DND-41 (cell line): ENCODE data around the gene SERF1A.
"Not testable (repeated sequence)": the region's sequence is repeated elsewhere in the genome, so short reads cannot be mapped to it uniquely, and the experiment has no call there.

Source experiments
- CTCF ChIP-seq: IDR thresholded peaks from 2 replicates; pipeline ENCODE4 v1.5.1; 2012; ENCODE audit warnings: borderline replicate concordance, low read length, moderate library complexity, mild to moderate bottlenecking; ENCODE audit not compliant: poor library complexity, severe bottlenecking; ENCODE audit errors: extremely low read depth
- EZH2 ChIP-seq: IDR thresholded peaks from 3 replicates; pipeline ENCODE4 v1.6.1; 2012; ENCODE audit warnings: borderline replicate concordance, low read depth, mild to moderate bottlenecking, moderate library complexity, low read length, inconsistent platforms; ENCODE audit not compliant: severe bottlenecking

- not testable (repeated sequence) for TF ChIP-seq CTCF, EZH2
Measured at GRCh38 chr5:70896076-70896475, 4.4 kb upstream of the SERF1A start.
